Coronary artery (tissue), 2 donors: ENCODE data around the gene CRABP2.

Experiments
- DNase-seq: peaks from one replicate; pipeline ENCODE4 v3.0.0-alpha.2; 2017; ENCODE audit warnings: low spot score
- H3K27ac ChIP-seq, 2 donors: fragments of 200-600 bp; sonication (generic); one replicate each; pipeline ENCODE4 v1.5.1; 2016 to 2019
- H3K4me3 ChIP-seq: fragments of 200-600 bp; sonication (generic); 2 replicates; pipeline ENCODE4 v1.5.1; 2016; ENCODE audit warnings: mild to moderate bottlenecking, moderate library complexity
- TF ChIP-seq, protein P1 (sequence below): fragments of 200-600 bp; sonication (generic); IDR thresholded peaks from one replicate; pipeline ENCODE4 v1.5.1; 2019; ENCODE audit warnings: antibody characterized with exemption

CRABP2 gene

DNA sequence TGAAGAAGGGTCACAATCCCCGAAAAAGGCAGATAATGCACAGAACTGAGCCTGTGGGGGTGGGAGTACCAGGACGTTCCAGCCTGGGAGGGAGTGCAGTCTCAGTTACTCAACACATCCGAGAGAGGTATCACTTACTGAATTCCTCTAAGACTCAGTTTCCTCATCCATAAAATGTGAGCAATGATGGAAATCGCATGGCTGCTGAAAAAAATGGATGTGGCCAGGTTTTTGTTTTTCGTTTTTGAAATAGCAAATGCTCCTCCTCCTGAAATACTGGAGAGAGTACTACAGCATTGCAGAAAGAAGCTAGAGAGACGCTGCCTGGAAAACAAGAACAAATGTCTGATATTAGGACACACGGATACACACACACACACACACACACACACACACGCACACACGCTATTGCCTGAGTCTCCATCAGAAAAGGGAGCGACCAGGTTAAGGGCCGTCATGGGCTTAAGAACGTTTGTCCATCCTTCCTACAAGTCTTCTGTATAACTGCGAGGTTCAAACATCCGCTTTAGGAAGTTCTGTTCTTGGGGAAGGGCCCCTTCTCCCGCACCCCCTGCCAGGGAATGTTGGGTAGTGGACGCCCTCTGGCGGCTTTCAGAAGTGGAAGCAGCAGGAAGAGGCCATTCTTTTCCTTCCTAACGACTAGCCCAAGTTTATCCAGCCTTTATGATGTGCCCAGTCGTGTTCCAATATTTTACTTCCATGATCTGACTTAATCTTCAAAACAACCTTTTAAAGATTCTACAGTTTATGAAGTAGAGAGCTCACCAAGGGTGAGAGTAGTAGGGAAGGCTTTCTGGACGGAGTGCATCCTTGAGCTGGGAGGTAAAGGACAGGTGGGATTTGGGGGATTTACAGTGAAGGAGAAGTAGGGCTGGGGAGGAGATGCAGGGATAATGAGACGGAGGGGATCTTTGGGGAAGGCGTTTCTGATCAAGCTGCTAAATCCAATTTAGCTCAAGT is 27.5 kb downstream of the CRABP2 start:
- TF ChIP-seq, protein P1, sequence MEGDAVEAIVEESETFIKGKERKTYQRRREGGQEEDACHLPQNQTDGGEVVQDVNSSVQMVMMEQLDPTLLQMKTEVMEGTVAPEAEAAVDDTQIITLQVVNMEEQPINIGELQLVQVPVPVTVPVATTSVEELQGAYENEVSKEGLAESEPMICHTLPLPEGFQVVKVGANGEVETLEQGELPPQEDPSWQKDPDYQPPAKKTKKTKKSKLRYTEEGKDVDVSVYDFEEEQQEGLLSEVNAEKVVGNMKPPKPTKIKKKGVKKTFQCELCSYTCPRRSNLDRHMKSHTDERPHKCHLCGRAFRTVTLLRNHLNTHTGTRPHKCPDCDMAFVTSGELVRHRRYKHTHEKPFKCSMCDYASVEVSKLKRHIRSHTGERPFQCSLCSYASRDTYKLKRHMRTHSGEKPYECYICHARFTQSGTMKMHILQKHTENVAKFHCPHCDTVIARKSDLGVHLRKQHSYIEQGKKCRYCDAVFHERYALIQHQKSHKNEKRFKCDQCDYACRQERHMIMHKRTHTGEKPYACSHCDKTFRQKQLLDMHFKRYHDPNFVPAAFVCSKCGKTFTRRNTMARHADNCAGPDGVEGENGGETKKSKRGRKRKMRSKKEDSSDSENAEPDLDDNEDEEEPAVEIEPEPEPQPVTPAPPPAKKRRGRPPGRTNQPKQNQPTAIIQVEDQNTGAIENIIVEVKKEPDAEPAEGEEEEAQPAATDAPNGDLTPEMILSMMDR: peak; percentile 84
- H3K4me3 ChIP-seq: peak overlapping the region; percentile 79
- DNase-seq: no peak
- H3K27ac ChIP-seq: peak overlapping the region; percentile 66 to 87

DNA sequence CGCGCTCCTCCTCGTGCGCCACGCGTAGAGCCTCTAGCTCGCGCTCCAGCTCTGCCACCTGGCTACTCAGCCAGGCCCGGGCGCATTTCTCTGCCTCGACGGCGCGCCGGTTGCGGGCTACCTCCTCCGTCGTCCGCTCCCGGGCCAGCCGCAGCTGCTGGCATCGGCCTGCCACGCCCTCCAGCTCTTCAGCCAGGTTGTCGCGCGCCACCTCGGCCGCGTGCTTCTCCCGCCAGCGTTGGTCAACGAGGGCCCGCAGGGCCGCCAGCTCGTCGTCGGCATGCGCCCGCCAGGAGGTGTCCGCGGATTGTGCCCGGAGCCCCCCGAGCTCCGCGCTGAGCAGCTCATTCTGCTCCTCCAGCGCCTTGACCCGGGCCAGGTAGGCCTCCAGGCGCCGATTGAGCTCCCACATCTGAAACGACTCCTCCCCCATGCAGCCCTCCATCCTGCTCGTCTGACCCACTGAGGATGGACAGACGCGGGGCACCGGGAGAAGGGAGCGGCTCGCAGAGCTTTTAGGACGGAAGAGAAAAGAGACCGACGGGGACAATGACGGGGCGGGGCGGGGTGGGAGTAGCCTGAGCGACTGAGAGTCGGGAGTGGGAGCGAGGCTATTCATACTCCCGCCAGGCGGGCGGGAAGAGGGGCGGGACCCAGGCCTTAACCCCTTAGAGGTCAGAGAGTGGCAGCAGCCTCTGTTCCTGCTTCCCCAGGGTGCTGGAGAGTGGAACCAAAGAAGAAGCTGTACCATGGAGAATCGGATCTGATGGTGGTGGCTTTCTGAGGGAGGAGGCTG is 28.4 kb downstream of the CRABP2 start, which contains the start of gene NES:
Gene NES, minus strand, starts transcription at position 588 of the 796 bp plus-strand sequence. Its CDS starts 143 bp downstream, at position 445.
- TF ChIP-seq, protein P1: no peak
- DNase-seq: no peak
- Histone ChIP-seq H3K27ac (peak within 1 kb of the TSS; percentile 66 to 87), H3K4me3 (peak within 1 kb of the TSS; percentile 79)

DNA sequence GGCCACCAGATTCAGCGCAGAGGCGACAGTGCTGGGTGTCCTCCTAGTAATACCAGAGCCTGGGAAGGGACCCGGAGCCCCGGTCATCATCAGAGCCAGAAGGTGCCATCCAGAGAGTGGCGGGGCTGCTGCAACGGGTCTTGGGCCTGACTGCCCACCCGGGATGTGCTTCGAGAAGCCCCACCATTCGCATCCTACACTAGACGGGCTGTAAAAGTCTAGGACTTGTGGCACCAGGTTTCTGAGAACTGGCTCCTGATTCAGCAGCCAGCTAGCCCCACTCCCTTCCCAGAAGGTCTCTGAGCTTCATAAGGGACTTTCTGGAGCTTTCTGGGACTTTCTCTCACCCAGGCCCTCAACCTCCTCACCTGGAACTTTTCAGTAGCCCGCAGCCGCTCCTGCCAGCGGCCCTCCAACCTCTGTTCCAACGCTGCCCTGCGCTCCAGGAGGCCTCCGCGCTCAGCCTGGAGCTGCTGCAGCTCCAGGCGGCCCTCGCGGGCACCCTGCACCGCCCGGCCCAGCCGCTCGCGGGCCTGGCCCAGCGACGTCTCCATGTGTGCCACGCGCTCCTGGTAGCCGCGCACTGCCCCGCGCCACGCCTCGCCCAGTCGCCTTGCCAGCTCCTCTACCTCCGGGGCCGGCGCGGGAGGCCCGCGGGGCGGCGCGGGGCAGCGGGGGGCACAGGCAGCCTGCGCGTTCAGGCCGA is 29.1 kb downstream of the CRABP2 start:
- Histone ChIP-seq H3K27ac (peak overlapping the region; percentile 66 to 87), H3K4me3 (peak overlapping the region; percentile 79)
- no peak for DNase-seq
- TF ChIP-seq, protein P1: no peak

DNA sequence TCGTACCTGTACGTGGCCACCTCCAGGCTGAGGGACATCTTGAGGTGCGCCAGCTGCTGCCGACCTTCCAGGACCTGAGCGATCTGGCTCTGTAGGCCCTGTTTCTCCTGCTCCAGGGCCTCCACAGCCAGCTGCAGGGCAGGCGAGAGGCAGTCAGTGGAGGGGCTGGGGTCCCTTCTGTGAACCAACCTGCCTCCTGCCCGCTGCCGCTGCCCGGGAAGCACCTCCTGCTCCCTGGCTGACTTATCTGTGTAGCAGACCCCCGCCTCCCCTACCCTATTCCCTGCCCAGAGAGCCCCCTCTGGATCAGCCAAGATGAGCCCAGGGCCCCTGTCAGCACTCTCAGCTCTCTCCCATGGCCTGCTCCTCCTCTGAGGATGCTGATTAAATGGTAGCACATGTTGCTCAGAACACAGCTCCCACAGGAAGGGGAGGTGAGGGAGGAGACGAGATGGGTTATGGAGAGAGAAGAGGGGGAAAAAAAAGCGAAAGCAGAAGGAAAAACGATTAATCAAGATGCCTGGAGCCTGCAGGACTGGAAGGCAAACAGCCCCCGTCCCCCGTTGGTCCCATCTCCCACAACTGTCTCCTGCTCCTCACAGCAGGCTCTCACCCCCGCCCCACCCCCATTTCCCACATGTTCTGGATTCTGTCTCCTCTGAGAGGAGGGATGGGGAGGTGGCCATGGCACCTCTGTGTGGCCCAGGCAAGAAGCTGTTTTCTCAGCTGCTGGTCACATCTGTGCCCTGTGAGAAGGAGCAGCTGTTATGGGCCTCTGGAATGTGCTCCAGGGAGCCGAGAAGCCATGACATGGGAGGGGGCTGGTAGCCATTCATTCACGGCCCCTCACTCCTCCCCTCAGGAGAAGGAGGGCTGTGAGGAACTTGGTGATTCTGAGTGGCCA is 29.9 kb downstream of the CRABP2 start:
- Histone ChIP-seq H3K4me3 (peak overlapping the region; percentile 79), H3K27ac (peak overlapping the region; percentile 66 to 87)
- TF ChIP-seq, protein P1: no peak
- DNase-seq: no peak

DNA sequence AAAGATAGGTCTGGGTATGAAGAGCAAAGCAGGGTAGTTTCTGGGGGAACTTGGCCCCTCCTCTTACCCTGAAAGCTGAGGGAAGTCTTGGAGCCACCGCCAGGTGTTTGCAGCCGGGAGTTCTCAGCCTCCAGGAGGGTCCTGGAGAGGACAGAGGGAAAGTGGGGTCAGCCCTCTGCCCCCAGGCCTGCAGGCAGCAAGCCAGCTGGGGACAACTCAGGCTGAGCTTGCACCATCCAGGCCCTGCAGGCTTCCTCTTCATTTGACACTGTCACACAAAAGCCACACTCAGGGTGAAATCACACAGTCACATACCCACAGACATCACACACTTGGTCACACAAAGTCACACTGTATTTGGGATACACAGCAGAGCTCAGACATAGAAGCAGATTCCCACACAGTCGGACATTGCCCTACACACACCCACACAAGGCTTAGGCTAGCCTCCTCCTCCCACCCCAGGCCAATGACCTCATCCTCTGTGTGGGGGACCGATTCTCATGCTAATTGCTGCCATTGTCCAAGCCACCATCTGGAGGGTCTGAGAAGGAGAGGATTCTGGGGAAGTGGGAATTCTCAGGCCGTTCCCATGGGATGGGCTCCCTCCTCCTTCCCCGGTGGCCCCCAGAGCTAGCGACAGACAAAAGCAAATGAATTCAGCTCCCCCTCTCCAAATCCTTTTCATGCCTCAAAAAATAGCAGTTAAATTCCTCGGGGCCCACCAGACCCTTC is 31.8 kb downstream of the CRABP2 start:
- no peak for DNase-seq
- H3K4me3 ChIP-seq: peak overlapping the region; percentile 15
- H3K27ac ChIP-seq: peak overlapping the region in 1 of 2 donors; percentile 87
- TF ChIP-seq, protein P1: no peak
